Stimulated activated CD8-positive, alpha-beta memory T cell treated with anti-CD3 and anti-CD28 coated beads, Interleukin-4, amount 100 ng/mL, for 1 hour (primary cell): ENCODE results near the gene DPYSL4.
A peak's percentile ranks its signal among the peaks of the same experiment; 100 is the strongest.

ENCODE experiments used
- DNase-seq, 2 donors: peaks; one replicate each; pipeline ENCODE4 v3.0.0-alpha.2; 2020; ENCODE audit warnings: low read depth in 2 of 2, low spot score in 1 of 2

The DPYSL4 gene

GRCh38 chr10:132239126-132240031, 52.6 kb downstream of the DPYSL4 start:
- DNase-seq = no peak

- DNase-seq = no peak
Measured at GRCh38 chr10:132240156-132240555, 53.4 kb downstream of the DPYSL4 start.

DNA sequence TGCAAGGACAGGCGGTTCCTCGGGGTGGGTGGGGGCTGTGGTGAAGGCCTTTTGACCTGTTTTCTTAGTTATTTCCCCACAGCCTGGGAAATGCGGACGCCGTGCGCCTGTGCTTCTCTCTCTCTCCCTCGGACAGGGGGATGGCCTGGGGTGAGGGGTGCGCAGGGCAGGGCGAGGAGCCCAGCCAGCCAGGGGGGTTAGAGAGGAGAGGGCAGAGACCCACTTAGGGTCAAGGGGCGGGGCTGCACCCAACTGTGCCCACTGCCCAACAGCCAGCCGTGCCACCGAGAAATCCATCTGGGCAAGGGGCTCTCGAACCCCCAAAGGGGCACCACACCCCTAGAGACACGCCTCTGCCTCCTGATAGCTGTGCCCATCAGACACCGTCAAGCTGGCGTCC, 53.8 kb downstream of the DPYSL4 start:
- DNase-seq = no peak

DNA sequence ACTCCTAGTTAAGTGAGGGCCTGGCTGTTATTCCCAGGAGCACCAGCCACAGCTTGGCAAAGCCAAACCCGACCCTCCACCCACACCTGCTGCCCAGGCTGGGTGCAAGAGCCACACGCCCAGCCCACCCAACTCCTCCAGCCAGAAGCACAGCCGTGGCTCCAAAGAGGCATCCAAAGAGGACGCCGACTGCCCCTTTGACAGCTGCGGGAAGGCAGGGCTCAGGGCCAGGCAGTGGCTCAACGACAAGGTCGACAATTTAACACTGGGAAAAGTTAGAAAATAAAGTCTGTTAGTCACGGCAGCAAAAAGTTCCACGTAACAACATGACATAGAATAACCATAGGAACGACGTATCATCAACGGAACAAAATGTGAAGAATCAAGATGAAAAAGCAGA, 54.3 kb downstream of the DPYSL4 start:
- DNase-seq = no peak

GRCh38 chr10:132241496-132241895, 54.7 kb downstream of the DPYSL4 start:
- no peak for DNase-seq

DNA sequence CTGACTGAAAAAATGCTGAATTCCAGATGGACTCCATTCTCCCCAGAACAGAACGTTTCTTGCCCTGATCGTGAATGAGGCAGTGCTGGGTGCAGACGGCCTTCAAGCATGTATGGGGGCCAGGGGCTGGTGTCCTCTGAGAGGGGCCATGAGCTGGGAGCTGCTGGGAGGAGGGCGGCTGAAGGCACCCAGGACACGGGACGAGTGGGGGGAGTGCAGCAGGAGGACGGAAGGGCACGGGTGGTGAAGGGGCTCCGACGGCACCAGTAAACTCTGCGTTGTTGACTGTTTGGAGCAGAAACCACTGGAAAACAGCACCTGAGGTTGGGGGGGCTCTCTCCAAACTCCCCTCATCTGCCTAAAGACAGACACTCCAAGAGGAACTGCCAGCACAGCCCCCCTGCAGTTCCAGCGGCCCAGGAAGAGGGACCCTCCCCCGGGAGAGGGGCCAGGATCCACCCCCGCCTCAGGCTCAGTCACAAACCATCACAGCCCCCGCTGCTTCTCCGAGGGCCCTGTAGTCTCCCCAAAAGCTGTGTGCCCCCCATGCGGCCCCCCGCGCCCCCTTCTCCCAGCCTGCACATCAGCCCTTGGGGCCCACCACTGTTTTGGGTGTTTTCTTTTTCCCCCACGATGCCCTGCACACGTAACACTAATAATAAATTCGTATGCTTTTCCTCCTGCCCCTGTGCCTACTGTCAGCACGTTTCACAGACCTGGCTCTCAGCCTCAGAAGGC, 55.5 kb downstream of the DPYSL4 start:
- DNase-seq = no peak

- no peak for DNase-seq
Measured at GRCh38 chr10:132243141-132243540, 56.4 kb downstream of the DPYSL4 start.

DNA sequence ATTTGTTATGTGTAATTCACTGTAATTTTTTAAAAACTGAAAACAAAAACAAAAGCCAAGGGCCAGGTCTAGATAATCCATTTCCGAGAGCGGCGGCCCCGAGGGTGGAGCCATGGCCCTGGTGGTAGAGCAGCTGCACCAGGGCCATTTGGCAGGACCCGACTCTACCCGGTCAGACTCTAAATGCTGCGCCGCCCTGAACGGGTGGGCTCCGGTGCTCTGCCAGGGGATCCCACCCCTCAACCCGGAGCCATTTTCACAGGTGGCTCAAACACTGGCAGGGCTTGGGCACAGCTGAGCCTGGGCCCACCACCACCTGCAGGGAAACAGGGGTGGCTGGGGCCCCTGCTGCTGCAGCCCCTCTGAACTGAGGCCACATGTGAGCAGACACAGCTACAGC, 56.9 kb downstream of the DPYSL4 start:
- DNase-seq = no peak

DNA sequence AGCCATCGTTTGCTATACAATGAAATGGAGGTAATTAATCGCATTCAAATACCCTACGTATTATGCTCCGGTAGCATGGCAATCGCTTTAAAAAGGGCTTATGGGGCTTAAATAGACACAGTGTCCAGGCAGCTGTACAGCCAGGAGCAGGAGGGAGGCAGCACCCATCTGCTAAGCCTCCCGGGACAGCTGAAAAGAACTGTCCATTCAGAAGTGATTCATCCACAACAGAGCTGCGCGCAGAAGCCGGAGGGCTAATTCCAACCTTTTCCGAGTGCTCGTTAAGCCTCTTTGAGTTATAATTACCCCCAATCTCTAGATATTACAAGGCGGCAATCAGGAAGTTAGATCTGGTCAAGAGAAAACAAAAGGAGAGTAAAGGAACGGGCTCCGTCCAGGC, 58.3 kb downstream of the DPYSL4 start:
- no peak for DNase-seq

- DNase-seq = no peak
Measured at GRCh38 chr10:132246296-132246695, 59.5 kb downstream of the DPYSL4 start.

DNA sequence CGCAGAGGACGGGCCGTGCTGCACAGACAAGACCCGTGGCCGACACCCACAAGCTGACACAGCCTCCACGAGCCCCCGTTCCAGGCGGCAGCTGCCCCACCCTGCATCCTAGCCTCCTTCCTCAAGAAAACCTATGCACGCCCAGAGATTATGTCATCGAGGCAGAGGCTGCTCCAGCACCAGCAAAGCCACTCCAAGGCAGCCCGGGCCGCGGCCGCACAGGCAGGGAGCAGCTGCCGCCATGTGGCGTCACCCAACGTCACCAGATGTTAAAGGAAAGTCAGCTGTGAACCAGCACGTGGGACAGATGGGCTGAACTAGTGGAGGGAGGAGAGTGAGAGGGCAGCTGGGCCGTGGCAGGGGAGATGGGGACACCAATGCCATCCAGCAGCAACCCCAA, 61.2 kb downstream of the DPYSL4 start:
- no peak for DNase-seq

- peak in 1 of 2 donors; percentile 59 for DNase-seq
Measured at GRCh38 chr10:132248455-132249225, 61.9 kb downstream of the DPYSL4 start.

GRCh38 chr10:132249226-132249724, 62.5 kb downstream of the DPYSL4 start:
- DNase-seq = no peak

- no peak for DNase-seq
Measured at GRCh38 chr10:132249824-132250375, 63.2 kb downstream of the DPYSL4 start.

DNA sequence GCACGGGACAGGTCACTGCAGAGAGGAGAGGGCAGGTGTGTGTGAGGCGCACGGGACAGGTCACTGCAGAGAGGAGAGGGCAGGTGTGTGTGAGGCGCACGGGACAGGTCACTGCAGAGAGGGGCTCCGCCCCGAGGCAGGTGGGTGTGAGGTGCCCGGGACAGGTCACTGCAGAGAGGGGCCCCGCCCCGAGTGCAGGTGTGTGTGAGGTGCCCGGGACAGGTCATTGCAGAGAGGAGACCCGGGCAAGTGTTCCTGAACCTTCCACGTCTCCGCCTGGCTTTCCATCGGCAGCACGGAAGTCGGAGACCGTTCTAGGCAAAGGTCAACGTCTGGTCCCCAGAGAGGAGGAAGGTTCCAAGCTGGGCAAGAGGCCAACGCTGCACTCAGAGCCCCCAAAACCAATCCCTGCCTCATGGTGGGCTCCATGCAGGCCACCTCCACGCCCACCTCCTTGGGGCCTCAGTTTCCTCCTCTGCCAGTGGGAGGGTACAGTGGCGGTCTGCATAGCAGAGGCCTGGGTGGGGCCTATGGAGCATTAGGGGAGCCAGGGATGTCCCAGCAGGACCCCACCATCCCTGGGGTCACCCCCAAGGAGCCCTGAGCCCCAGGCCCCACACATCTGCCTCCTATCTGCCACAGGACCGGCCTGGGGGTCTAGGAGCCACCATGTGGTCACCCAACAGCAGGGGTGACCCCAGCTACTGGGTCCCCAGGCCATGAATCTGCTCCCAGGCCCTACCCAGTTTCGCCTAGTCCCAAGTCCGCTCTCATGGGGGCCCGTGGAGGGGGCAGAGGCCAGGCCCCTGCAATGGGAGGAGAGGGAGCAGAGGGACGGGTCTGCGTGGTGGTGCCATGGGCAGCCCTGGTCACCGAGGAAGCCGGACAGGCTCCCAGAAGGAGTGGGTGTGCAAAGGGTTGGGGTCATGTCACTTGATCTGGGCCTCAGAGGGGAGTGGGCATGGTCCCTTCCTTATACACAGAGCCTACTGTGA, 64.0 kb downstream of the DPYSL4 start:
- DNase-seq = no peak

GRCh38 chr10:132251928-132252327, 65.2 kb downstream of the DPYSL4 start:
- DNase-seq = no peak

DNA sequence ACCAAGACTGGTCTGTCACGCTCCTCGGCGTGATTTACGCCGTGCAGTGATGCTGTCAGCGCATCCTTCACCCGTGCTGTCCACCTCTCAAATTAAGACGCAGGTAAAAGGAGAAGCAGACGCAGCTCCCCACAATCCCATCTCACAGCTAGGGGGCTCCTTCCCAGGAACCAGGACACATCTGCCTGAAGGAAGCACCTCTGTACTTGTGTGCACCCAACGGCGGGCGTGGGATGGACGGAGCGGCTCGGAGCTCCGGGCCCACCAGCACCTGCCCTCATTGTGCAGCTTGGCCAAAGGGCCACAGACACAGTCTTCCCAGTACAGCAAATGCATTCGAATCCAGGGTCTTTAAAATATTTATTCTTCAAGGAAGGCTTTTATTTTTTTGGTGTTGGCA, 65.7 kb downstream of the DPYSL4 start:
- DNase-seq = no peak

GRCh38 chr10:132253092-132253687, 66.4 kb downstream of the DPYSL4 start:
- DNase-seq = no peak

DNA sequence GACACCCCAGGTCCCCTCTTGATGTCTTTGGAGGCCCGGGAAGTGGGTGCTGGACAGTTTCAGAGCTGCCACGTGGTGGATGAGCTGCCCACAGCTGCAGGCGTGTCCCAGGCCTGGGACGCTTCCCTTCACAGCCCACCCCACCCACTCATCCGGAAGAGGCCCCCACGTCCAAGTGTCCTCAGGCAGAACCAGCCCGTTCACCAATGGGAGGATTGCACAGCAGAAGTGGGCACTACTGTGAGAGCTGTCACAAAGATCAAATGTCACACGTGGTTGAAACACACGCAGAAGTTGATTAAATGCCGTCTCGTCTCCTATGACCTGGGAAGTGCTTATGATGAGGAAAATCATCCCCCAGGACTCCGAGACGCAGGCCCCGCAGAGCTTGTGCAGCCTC, 68.1 kb downstream of the DPYSL4 start:
- DNase-seq = no peak
